GM06990 (cell line): Measurements from ENCODE around the gene THOC2.
"Not testable (repeated sequence)": the region's sequence is repeated elsewhere in the genome, so short reads cannot be mapped to it uniquely, and the experiment has no call there.

Experiments used
- DNase-seq: peaks from one replicate; pipeline ENCODE4 v3.0.0-alpha.2; 2011; ENCODE audit not compliant: insufficient read length; ENCODE audit errors: extremely low read depth
- H3K27me3 ChIP-seq: replicated peaks from 2 replicates; pipeline ENCODE4 v1.6.0; 2011; ENCODE audit warnings: low read length; ENCODE audit not compliant: control insufficient read depth, insufficient read depth
- H3K36me3 ChIP-seq: 2 replicates; pipeline ENCODE4 v1.5.1; 2011; ENCODE audit warnings: low read length; ENCODE audit not compliant: control insufficient read depth, insufficient read depth
- H3K4me3 ChIP-seq: replicated peaks from 2 replicates; pipeline ENCODE4 v1.5.1; 2011; ENCODE audit warnings: low read depth, mild to moderate bottlenecking, control low read depth, low read length
- TF ChIP-seq, protein P1 (sequence below): IDR thresholded peaks from 2 replicates; pipeline ENCODE4 v1.5.1; 2011; ENCODE audit warnings: low read length, control low read depth, mild to moderate bottlenecking, inconsistent platforms; ENCODE audit not compliant: insufficient read depth, poor library complexity, severe bottlenecking

Gene THOC2

DNA sequence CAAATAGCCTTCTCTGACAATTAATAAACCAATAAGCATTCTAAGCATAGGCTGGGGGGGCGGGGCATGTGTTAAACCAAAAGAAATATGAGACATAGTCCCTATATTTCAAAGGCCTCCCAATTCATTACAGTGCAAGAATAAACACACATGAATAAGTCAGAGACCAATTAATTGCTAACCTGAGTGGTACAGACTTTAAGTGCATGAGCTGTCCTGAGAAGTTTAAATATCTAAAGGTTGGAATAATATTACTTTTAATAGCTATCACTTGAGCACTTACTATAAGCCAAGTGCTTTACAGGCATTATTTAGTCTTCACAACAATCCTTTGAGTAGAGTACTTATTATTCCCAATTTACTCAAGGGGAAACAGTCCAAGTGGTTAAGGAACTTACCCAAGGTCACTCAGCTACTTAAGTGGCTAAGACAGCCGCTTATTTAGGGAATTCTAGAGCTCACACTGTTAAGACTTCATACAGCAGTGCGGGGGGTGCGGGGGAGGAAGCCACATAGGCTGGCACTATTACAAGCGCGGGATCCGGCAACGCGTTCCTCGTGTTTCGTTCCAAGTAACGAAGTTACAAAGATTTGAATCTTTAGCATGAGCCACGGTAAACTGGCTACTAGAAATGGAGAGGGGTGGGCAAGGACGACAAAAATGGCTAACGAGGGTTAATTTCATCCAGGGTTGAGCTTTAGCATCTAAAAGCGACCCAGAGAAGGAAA is 1.4 kb downstream of the THOC2 start:
- Histone ChIP-seq H3K36me3 (no peaks in the 10 kb centered on the region), H3K4me3 (peak overlapping the region; percentile 68), H3K27me3 (no peaks in the 10 kb centered on the region)
- TF ChIP-seq, protein P1, sequence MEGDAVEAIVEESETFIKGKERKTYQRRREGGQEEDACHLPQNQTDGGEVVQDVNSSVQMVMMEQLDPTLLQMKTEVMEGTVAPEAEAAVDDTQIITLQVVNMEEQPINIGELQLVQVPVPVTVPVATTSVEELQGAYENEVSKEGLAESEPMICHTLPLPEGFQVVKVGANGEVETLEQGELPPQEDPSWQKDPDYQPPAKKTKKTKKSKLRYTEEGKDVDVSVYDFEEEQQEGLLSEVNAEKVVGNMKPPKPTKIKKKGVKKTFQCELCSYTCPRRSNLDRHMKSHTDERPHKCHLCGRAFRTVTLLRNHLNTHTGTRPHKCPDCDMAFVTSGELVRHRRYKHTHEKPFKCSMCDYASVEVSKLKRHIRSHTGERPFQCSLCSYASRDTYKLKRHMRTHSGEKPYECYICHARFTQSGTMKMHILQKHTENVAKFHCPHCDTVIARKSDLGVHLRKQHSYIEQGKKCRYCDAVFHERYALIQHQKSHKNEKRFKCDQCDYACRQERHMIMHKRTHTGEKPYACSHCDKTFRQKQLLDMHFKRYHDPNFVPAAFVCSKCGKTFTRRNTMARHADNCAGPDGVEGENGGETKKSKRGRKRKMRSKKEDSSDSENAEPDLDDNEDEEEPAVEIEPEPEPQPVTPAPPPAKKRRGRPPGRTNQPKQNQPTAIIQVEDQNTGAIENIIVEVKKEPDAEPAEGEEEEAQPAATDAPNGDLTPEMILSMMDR = no peak
- no peak for DNase-seq

DNA sequence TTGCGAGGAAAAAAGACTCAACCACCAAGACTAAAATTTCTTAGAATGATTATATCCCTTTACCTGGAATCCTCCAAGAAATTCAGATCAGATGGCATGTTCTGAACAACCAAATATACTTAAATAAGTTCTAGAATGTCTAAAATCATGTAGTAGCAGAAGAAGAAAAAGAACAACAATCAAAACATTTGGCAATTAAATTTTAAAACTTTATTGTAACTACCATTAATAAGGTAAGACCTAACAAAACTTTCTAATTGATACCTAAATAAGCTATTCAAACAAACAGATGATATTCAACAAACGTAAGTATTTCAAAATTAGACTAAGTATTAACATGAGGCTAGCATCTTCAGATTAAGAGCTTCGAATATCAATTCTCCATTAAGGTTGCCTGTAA is 4.3 kb downstream of the THOC2 start:
- TF ChIP-seq, protein P1 = no peak
- no peaks in the 10 kb centered on the region for H3K36me3 ChIP-seq
- no peak overlapping the region for H3K4me3 ChIP-seq

DNA sequence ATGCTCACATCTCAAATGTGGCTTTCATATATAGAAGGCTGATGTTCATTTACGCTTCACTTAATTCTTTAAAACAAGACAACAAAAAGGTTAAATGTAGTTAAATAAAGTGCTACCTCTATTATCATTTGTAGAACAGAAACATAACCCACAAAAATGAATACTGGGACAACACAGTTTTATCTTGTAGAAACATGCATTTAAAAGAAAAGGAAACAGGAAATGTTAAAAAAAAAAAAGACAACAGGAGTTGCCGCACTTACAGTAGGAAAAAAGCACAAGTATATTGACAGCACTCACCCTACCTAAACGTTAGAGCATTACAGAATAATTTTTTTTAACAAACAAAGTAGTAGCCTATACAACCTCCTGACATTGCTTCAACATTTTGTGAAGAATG is 4.8 kb downstream of the THOC2 start:
- H3K4me3 ChIP-seq = no peak overlapping the region
- H3K27me3 ChIP-seq = no peaks in the 10 kb centered on the region
- DNase-seq = no peak
- no peaks in the 10 kb centered on the region for H3K36me3 ChIP-seq
- TF ChIP-seq, protein P1 = no peak

More for the DNA sequence above, 4.3 kb downstream of the THOC2 start:
- no peak for DNase-seq
- H3K27me3 ChIP-seq = no peaks in the 10 kb centered on the region

DNA sequence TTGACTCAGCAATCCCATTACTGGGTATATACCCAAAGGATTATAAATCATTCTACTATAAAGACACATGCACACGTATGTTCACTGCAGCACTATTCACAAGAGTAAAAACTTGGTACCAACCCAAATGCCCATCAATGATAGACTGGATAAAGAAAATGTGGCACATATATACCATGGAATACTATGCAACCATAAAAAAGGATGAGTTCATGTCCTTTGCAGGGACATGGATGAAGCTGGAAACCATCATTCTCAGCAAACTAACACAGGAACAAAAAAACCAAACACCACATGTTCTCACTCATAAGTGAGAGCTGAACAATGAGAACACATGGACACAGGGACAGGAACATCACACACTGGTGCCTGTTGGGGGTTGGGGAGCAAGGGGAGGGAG is 10.7 kb downstream of the THOC2 start:
- not testable (repeated sequence) for H3K4me3 ChIP-seq, DNase-seq, H3K36me3 ChIP-seq, H3K27me3 ChIP-seq

DNA sequence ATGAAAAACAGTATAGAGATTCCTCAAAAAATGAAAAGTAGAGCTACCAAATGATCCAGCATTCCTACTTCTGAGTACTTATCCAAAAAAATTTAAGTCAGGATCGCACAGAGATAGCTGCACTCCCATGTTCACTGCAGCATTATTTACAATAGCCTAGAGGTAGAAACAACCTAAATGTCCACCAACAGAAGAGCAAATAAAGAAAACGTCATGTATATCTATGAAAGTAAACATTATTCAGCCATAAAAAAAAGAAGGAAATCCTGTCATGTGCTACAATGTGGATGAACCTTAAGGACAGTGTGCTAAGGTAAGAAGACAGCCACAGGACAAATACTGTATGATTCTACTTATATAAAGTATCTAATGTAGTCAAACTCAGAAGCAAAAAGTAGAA is 12.4 kb downstream of the THOC2 start:
- H3K36me3 ChIP-seq = no peaks in the 10 kb centered on the region
- H3K27me3 ChIP-seq = no peaks in the 10 kb centered on the region
- DNase-seq = no peak
- TF ChIP-seq, protein P1 = no peak
- H3K4me3 ChIP-seq = no peak overlapping the region

DNA sequence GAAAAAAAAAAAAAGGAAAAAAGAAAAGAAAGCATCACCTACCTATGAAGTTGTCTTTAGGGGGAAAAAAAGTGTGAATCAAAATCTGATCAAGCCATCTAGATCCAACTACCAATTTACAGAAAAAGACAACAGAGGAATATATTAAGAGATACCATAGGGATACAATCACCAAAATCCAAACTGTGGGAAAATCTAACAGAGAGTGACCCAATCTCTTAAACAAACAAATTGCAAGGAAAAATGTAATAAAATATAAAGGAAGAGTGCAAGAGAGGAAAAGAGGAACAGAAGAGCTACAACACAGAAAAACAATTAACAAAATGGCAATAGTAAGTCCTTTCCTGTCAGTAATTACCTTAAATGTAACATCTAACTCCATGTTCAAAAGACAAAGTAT is 19.0 kb downstream of the THOC2 start:
- no peak overlapping the region for H3K4me3 ChIP-seq
- no peak for DNase-seq
- H3K36me3 ChIP-seq = no peaks in the 10 kb centered on the region
- TF ChIP-seq, protein P1 = no peak
- no peaks in the 10 kb centered on the region for H3K27me3 ChIP-seq
